ENCODE results near the gene CD99. TPM values are rescaled to one million over a fixed set of nuclear protein-coding genes. Genes with fewer than 3 reads are reported as not detected.

The CD99 gene
- total and polyA plus RNA-seq, 8 donors = 176 to 313 (median 247) TPM

- TF ChIP-seq CTCF (IDR thresholded peaks at IDR 0.05) = no peak
- Histone ChIP-seq H3K4me3 (no peak overlapping the region), H3K27me3 (no peaks in the 10 kb centered on the region), H3K36me3 (peaks cover 0 to 11% of the 10 kb centered on the region in 2 donors), H3K4me1 (peaks cover 9 to 90% of the 10 kb centered on the region in 2 donors), H3K9me3 (no peaks in the 10 kb centered on the region), H3K27ac (no peak overlapping the region)
- ATAC-seq = no peak
- DNase-seq = no peak
- intact Hi-C loops (cut with DNase I) = no loop called here
Measured at GRCh38 chrX:2701600-2701999, 10.5 kb downstream of the CD99 start.

- Histone ChIP-seq H3K36me3 (no peaks in the 10 kb centered on the region), H3K27ac (peak overlapping the region in 1 of 2 donors; percentile 71), H3K27me3 (no peaks in the 10 kb centered on the region), H3K4me3 (no peak overlapping the region), H3K4me1 (peaks cover 14 to 90% of the 10 kb centered on the region in 2 donors), H3K9me3 (no peaks in the 10 kb centered on the region)
- DNase-seq = peak in 1 of 4 donors; percentile 50
- peak; percentile 78 for ATAC-seq
- intact Hi-C loops (cut with DNase I) = no loop called here
- peak; percentile 10 to 15 for TF ChIP-seq CTCF (IDR thresholded peaks at IDR 0.05)
Measured at GRCh38 chrX:2703991-2704369, 12.9 kb downstream of the CD99 start.

GRCh38 chrX:2705046-2705832, 14.1 kb downstream of the CD99 start:
- no peak overlapping the region for H3K4me3 ChIP-seq
- peak overlapping the region in 1 of 2 donors; percentile 71 for H3K27ac ChIP-seq
- H3K4me1 ChIP-seq = peaks cover 22 to 96% of the 10 kb centered on the region in 2 donors
- no peaks in the 10 kb centered on the region for H3K36me3 ChIP-seq
- intact Hi-C loops (cut with DNase I) = no loop called here
- DNase-seq = no peak
- no peak for ATAC-seq
- H3K9me3 ChIP-seq = no peaks in the 10 kb centered on the region
- no peak for TF ChIP-seq CTCF (IDR thresholded peaks at IDR 0.05)
- H3K27me3 ChIP-seq = no peaks in the 10 kb centered on the region

- no peak for TF ChIP-seq CTCF (IDR thresholded peaks at IDR 0.05)
- no peak overlapping the region for H3K4me3 ChIP-seq
- peaks cover 0 to 6% of the 10 kb centered on the region in 2 donors for H3K36me3 ChIP-seq
- peak overlapping the region in 1 of 2 donors; percentile 71 for H3K27ac ChIP-seq
- DNase-seq (peak in 2 of 4 donors; percentile 59 to 61), ATAC-seq (peak; percentile 73)
- peaks cover 22 to 93% of the 10 kb centered on the region in 2 donors for H3K4me1 ChIP-seq
- no peaks in the 10 kb centered on the region for H3K9me3 ChIP-seq
- intact Hi-C loops (cut with DNase I) = no loop called here
- H3K27me3 ChIP-seq = no peaks in the 10 kb centered on the region
Measured at GRCh38 chrX:2707334-2707760, 16.3 kb downstream of the CD99 start.

- H3K4me3 ChIP-seq = no peak overlapping the region
- ATAC-seq (no peak), DNase-seq (no peak)
- H3K27me3 ChIP-seq = no peaks in the 10 kb centered on the region
- peak overlapping the region in 1 of 2 donors; percentile 71 for H3K27ac ChIP-seq
- H3K9me3 ChIP-seq = no peaks in the 10 kb centered on the region
- TF ChIP-seq CTCF (IDR thresholded peaks at IDR 0.05) = no peak
- H3K4me1 ChIP-seq = peaks cover 22 to 86% of the 10 kb centered on the region in 2 donors
- peaks cover 0 to 6% of the 10 kb centered on the region in 2 donors for H3K36me3 ChIP-seq
- intact Hi-C loops (cut with DNase I) = no loop called here
Measured at GRCh38 chrX:2708021-2708420, 16.9 kb downstream of the CD99 start.

Data from left lung (tissue), 10 donors.